GM06990 (cell line): ENCODE data around the gene COX6A2.

Source experiments
- DNase-seq: peaks from one replicate; pipeline ENCODE4 v3.0.0-alpha.2; 2011; ENCODE audit not compliant: insufficient read length; ENCODE audit errors: extremely low read depth
- H3K27me3 ChIP-seq: replicated peaks from 2 replicates; pipeline ENCODE4 v1.6.0; 2011; ENCODE audit warnings: low read length; ENCODE audit not compliant: control insufficient read depth, insufficient read depth
- H3K36me3 ChIP-seq: 2 replicates; pipeline ENCODE4 v1.5.1; 2011; ENCODE audit warnings: low read length; ENCODE audit not compliant: control insufficient read depth, insufficient read depth
- H3K4me3 ChIP-seq: replicated peaks from 2 replicates; pipeline ENCODE4 v1.5.1; 2011; ENCODE audit warnings: low read depth, mild to moderate bottlenecking, control low read depth, low read length
- CTCF ChIP-seq: IDR thresholded peaks from 2 replicates; pipeline ENCODE4 v1.5.1; 2011; ENCODE audit warnings: low read length, control low read depth, mild to moderate bottlenecking, inconsistent platforms; ENCODE audit not compliant: insufficient read depth, poor library complexity, severe bottlenecking

The COX6A2 gene

GRCh38 chr16:31470615-31471014 lies 42.5 kb upstream of the COX6A2 start:
- Histone ChIP-seq H3K36me3 (peaks cover 17% of the 10 kb centered on the region), H3K4me3 (no peak overlapping the region), H3K27me3 (peaks cover 2% of the 10 kb centered on the region; the same call in 1 of the 2 replicates)
- TF ChIP-seq CTCF: no peak
- DNase-seq: no peak

- no peak for TF ChIP-seq CTCF
- H3K36me3 ChIP-seq: peaks cover 25% of the 10 kb centered on the region
- no peaks in the 10 kb centered on the region; the same call in 1 of the 2 replicates for H3K27me3 ChIP-seq
- no peak overlapping the region for H3K4me3 ChIP-seq
- DNase-seq: no peak
Measured at GRCh38 chr16:31467858-31468257, 39.7 kb upstream of the COX6A2 start.

GRCh38 chr16:31467151-31467773 lies 39.1 kb upstream of the COX6A2 start:
- TF ChIP-seq CTCF: no peak
- no peaks in the 10 kb centered on the region; the same call in 1 of the 2 replicates for H3K27me3 ChIP-seq
- H3K36me3 ChIP-seq: peaks cover 27% of the 10 kb centered on the region
- no peak overlapping the region for H3K4me3 ChIP-seq
- DNase-seq: no peak

- H3K36me3 ChIP-seq: peaks cover 27% of the 10 kb centered on the region
- TF ChIP-seq CTCF: no peak
- no peak overlapping the region for H3K4me3 ChIP-seq
- no peak for DNase-seq
- H3K27me3 ChIP-seq: no peaks in the 10 kb centered on the region
Measured at GRCh38 chr16:31466381-31466841, 38.3 kb upstream of the COX6A2 start.

- no peak for TF ChIP-seq CTCF
- Histone ChIP-seq H3K4me3 (no peak overlapping the region), H3K27me3 (no peaks in the 10 kb centered on the region), H3K36me3 (peaks cover 27% of the 10 kb centered on the region)
- DNase-seq: no peak
Measured at GRCh38 chr16:31465788-31466370, 37.7 kb upstream of the COX6A2 start.

- no peak for TF ChIP-seq CTCF
- DNase-seq: no peak
- H3K36me3 ChIP-seq: peaks cover 27% of the 10 kb centered on the region
Measured at GRCh38 chr16:31464781-31465260, 36.7 kb upstream of the COX6A2 start.

More at GRCh38 chr16:31464781-31465260, 36.7 kb upstream of the COX6A2 start:
- no peak overlapping the region for H3K4me3 ChIP-seq
- H3K27me3 ChIP-seq: no peaks in the 10 kb centered on the region
